LNCaP clone FGC (cell line): ENCODE results near the gene PACRG.

Experiments
- DNase-seq: peaks from one replicate; pipeline ENCODE4 v3.0.0-alpha.2; 2011; ENCODE audit warnings: low read depth
- H3K4me3 ChIP-seq: 2 replicates; pipeline ENCODE4 v1.5.1; 2011; ENCODE audit warnings: mild to moderate bottlenecking, low read depth, low read length, control low read depth
- TF ChIP-seq, protein P1 (sequence below): IDR thresholded peaks from 2 replicates; pipeline ENCODE4 v1.5.1; 2012; ENCODE audit warnings: mild to moderate bottlenecking; ENCODE audit not compliant: control insufficient read depth, insufficient read depth; ENCODE audit errors: extremely low read depth

The PACRG gene

GRCh38 chr6:163339466-163339865 is 611.7 kb downstream of the PACRG start:
- DNase-seq = no peak
- no peak overlapping the region for H3K4me3 ChIP-seq
- TF ChIP-seq, protein P1, sequence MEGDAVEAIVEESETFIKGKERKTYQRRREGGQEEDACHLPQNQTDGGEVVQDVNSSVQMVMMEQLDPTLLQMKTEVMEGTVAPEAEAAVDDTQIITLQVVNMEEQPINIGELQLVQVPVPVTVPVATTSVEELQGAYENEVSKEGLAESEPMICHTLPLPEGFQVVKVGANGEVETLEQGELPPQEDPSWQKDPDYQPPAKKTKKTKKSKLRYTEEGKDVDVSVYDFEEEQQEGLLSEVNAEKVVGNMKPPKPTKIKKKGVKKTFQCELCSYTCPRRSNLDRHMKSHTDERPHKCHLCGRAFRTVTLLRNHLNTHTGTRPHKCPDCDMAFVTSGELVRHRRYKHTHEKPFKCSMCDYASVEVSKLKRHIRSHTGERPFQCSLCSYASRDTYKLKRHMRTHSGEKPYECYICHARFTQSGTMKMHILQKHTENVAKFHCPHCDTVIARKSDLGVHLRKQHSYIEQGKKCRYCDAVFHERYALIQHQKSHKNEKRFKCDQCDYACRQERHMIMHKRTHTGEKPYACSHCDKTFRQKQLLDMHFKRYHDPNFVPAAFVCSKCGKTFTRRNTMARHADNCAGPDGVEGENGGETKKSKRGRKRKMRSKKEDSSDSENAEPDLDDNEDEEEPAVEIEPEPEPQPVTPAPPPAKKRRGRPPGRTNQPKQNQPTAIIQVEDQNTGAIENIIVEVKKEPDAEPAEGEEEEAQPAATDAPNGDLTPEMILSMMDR = no peak

GRCh38 chr6:163340201-163340887 is 612.6 kb downstream of the PACRG start:
- DNase-seq = no peak
- no peak overlapping the region for H3K4me3 ChIP-seq
- TF ChIP-seq, protein P1 = peak; percentile 32; the same call in 1 of the 2 replicates

DNA sequence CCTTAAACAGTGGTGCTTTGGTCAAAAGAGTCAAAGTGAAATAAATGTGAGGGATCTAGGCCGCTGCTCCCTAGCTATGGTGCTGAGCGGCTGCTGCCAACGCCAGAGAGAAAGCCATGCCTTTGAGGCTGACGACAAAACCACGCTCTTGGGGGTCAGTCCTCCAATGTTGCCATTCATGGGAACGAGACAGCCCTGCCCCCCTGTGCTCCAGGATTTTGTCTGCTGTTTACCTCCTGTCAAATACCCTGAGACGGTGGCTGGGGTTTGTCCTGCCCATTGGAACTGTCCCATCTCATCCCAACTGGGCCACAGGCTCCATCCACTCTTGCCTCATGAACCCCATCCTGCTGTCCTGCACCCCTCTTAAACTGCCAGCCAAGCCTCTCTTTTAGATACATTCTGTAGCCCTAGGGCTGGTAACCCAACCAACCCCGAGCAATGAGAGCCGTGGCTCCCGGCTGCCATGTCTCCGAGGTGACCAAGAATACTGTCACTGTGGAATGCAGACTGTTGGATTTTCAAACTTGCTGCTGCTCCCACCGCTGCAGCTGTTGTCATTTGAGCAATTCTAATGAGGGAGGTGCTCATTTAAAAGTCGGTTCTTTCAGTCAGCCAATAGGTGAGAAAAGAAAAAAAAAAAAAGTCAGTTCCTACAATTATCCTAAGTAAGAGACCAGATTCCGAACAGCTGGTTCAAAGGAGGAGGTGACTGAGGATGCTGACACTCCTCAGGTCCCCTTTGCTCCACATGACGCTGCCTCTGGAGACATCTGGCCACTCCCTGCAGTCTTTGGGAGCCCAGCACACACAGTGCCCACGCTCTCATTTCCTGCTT is 613.7 kb downstream of the PACRG start:
- TF ChIP-seq, protein P1 = no peak
- no peak for DNase-seq
- H3K4me3 ChIP-seq = no peak overlapping the region

DNA sequence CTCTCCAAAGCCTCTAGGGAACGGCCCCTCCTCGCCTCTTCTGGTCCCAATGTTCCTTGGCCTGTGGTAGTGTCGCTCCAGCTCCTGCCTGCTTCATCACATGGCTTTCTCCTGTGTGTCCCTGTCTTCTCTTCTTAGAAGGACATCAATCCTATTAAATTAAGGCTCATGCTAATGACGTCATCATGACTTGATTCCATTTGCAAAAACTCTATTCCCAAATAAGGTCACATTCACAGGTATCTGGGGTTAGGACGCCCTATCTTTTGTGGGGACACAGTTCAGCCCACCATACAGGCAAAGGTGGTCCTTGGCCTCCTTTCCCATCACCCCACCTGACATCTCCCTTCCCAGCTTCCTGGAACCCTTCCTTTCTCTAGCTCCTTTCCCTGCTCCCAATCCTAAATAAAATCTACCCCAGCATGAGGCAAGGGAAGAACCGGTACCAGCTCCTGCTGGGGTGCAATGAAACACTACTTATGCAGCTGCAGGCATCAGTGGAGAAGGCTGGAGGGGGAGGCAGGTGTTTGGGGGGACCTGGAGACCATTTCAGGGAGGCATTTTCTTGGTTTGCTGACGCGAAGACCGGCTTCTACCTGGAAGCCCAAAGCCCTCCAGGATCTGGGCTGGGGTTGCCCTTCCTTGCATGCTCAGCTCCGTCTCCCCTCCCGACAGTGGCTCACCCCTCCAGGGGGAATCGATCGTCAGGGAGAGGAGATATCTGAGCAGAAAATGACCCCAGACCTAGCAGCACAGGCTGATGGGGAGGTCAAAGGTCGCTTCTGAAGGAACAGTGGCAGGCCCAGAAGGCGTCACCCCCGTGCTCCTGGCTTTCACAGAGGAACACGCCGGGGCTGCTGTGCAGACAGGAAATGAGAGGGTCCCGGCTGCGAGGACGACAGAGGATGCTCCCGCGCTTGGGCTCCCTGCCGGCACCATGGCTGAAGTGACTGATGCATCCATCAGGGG is 615.1 kb downstream of the PACRG start:
- H3K4me3 ChIP-seq = no peak overlapping the region
- no peak for DNase-seq
- TF ChIP-seq, protein P1 = no peak

- H3K4me3 ChIP-seq = no peak overlapping the region
- no peak for DNase-seq
- TF ChIP-seq, protein P1 = no peak
Measured at GRCh38 chr6:163343609-163344008, 615.8 kb downstream of the PACRG start.

- no peak for DNase-seq
- TF ChIP-seq, protein P1 = no peak
- H3K4me3 ChIP-seq = no peak overlapping the region
Measured at GRCh38 chr6:163344411-163344810, 616.6 kb downstream of the PACRG start.
